SKM-1 (cell line): ENCODE data around the gene CTSF.

ENCODE experiments used
- DNase-seq: peaks from one replicate; lab custom pipeline; 2025; ENCODE audit not compliant: unreplicated experiment; lab: John Stamatoyannopoulos, UW

CTSF gene

GRCh38 chr11:66539870-66540213 is 28.6 kb downstream of the CTSF start:
- no peak for DNase-seq

DNA sequence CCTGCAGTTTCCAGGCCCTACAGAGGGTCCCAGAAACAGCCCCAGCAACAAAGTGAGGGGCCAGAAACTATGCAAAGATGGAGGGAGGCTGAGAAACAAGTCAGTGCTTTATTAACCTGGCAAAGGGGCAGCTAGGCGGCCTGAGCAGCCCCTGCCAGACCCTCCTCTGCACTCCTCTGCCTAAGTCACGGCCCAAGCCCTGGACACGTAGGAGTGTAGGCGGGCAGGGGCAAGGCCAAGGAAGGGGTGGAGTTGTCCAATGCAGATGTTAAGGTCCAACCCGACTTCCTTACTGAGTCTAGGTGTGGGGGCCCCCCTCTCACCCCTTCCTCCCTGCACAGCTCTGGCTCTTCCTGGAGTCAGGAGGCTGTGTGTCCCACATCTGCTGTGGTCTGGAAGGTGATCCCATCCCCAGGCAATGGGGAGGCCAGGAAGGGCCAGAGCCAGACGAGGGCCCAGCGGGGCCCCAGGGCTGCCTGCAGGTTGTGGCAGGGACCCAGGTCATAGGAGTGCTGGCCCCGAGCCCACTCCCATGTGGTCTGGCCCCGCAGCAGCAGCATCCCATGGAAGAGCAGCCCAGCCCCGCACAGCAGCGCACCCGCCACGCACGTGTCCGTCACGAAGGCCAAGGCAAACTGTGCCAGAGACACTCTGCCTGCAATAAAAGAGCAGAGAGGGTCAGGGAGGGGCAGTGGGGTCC is 29.1 kb downstream of the CTSF start:
- DNase-seq, result no peak

- DNase-seq, result no peak
Observed at GRCh38 chr11:66532784-66533183, 35.6 kb downstream of the CTSF start.

DNA sequence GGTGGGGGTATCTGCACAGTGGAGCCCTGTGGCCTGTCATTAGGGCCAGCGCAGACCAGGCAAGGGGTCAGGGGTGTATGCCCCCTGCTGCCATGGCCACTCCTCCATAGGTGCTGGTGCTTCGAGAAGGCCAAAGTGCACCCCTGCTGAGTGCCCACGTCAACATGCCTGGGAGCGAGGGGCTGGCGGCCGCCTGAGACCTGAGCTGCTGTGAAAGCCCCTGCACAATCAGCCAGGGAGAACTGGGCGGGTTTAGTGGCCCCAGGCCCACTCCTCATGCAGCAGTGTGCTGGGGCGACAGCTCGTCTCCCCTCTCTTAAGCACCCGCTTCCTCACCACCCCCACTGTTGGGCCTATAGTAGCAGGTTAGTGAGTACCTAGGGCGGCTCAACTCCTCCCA is 36.6 kb downstream of the CTSF start:
- DNase-seq, result no peak

GRCh38 chr11:66530927-66531709 is 37.3 kb downstream of the CTSF start:
- no peak for DNase-seq

DNA sequence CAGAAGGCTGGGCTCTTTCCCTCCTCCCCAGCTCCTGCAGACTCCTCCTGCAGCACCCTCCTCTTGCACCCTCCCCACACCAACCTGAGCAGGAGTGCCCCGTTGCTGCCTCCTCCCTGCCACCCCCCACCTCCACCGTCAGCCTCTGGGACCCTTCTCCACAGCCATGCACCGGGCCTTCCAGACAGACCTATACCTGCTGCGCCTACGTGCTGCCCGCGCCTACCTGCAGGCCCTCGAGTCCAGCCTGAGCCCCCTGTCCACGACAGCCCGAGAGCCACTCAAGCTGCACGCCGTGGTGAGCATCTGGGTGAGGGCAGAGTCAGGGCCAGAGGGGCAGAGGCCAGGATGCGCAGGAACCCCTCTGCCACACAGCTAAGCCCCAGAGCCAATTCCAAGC is 38.8 kb downstream of the CTSF start:
- DNase-seq, result no peak

- DNase-seq, result no peak
Observed at GRCh38 chr11:66529069-66529468, 39.3 kb downstream of the CTSF start.

DNA sequence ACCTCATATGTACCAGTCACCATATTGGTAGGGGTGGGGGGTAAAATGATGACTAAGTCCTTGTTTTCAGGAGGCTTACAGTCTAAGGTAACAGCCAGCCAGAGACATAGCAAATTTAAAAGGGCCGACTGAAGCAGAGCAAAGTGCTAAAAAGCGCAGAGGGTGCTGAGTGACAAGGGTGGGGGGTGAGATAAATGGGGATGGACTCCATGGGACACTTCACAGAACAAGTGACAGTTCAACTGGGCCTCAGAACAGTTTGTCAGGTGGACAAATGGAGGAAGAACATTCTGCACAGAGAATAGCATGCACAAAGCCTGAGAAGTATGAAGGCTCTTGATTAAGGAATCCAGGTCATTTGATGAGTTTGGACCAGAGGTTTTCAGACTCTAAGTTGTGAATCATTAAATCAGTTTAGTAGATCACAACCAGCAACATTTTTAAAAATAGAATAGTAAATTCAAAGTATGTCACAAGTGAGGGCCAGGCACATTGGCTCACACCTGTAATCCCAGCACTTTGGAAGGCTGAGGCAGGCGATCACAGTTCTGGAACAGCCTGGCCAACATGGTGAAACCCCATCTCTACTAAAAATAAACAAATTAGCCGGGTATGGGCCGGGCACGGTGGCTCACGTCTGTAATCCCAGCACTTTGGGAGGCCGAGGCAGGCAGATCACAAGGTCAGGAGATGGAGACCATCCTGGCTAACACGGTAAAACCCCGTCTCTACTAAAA is 43.9 kb downstream of the CTSF start:
- no peak for DNase-seq

DNA sequence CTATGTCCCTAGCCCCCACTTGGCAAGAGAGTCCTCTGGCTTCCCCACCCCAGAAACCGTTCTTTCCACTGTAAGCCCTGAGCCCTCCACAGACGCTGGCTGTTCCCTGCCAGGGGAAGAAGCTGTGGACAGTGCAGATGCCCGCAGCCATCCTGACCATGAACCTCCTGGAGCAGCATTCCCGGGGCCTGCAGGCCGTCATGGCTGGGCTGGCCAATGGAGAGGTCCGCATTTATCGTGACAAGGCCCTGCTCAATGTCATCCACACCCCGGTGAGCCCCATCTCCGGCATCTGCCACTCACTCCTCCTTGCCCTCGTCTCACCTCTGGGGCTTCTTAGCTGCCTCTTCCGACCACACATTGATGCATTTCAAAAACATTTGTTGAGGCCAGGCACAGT is 44.8 kb downstream of the CTSF start:
- no peak for DNase-seq
